Measurements from ENCODE around the gene S1PR1.
A peak's percentile ranks its signal among the peaks of the same experiment; 100 is the strongest.
"Not testable (repeated sequence)": the region's sequence is repeated elsewhere in the genome, so short reads cannot be mapped to it uniquely, and the experiment has no call there.

The S1PR1 gene

GRCh38 chr1:101236516-101237228, at the start of gene S1PR1:
Gene S1PR1, plus strand, starts transcription at chr1:101237019. Its CDS starts 1,966 bp downstream, at chr1:101238985.
- peaks cover 5% of the 10 kb centered on the region; the same call in 1 of the 2 replicates for H3K36me3 ChIP-seq (ENCODE audit: control insufficient read depth, insufficient read depth, low read length)
- no peaks in the 10 kb centered on the region for H3K9me3 ChIP-seq (ENCODE audit: control insufficient read depth, insufficient read depth, low read depth, low read length)
- peak within 1 kb of the TSS; percentile 76 for H3K4me3 ChIP-seq (ENCODE audit: low read depth, low read length)
- H3K9ac ChIP-seq (ENCODE audit: low read length): peak within 1 kb of the TSS; percentile 56
- peaks cover 45% of the 10 kb centered on the region for H3K27me3 ChIP-seq (ENCODE audit: control insufficient read depth, insufficient read depth, low read length)
- H3K27ac ChIP-seq (ENCODE audit: low read depth, low read length): no peak within 1 kb of the TSS
- H3K4me1 ChIP-seq (ENCODE audit: control insufficient read depth, insufficient read depth, low read length): peaks cover 11% of the 10 kb centered on the region

DNA sequence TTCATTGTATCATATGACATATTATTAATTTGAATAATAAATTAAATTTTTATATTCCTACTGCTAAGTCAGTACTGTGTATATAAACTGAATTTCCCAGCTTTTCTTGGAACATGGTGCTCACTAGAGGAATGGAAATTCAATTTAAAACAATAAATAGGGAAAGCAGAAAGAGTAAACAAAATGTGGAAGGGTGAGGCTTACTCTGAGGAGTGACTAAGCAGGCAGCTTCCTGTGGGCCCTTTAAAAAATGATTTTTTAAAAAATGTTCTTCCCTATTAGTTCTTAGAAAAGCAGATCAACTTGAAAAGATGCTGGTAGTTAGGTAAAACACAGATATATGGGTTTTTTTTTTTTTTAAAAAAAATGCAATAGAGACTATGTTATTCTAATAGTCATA, 49.5 kb upstream of the S1PR1 start:
- no peaks in the 10 kb centered on the region for H3K36me3 ChIP-seq (ENCODE audit: control insufficient read depth, insufficient read depth, low read length)
- no peak overlapping the region for H3K4me3 ChIP-seq (ENCODE audit: low read depth, low read length)
- no peaks in the 10 kb centered on the region for H3K9me3 ChIP-seq (ENCODE audit: control insufficient read depth, insufficient read depth, low read depth, low read length)
- H3K27ac ChIP-seq (ENCODE audit: low read depth, low read length): no peak overlapping the region
- no peaks in the 10 kb centered on the region for H3K27me3 ChIP-seq (ENCODE audit: control insufficient read depth, insufficient read depth, low read length)
- no peaks in the 10 kb centered on the region for H3K4me1 ChIP-seq (ENCODE audit: control insufficient read depth, insufficient read depth, low read length)
- H3K9ac ChIP-seq (ENCODE audit: low read length): no peak overlapping the region

DNA sequence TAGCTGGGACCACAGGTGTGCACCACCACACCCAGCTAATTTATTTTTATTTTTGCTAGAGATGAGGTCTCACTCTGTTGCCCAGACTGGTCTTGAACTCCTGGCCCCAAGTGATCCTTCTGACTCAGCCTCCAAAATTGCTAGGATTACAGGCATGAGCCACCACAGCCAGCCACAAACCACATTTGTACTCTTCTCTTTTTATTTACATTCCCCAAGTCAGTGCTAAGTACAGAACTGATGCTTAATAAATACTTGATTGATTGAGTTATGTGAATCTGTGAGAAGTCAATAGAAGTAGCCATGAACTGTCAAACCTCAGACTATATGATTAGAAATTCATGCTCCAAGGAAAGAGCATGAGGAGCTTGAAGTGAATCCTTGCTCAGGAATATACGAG, 48.5 kb upstream of the S1PR1 start:
- H3K36me3 ChIP-seq (ENCODE audit: control insufficient read depth, insufficient read depth, low read length): no peaks in the 10 kb centered on the region
- H3K4me3 ChIP-seq (ENCODE audit: low read depth, low read length): no peak overlapping the region
- H3K27me3 ChIP-seq (ENCODE audit: control insufficient read depth, insufficient read depth, low read length): no peaks in the 10 kb centered on the region
- H3K9me3 ChIP-seq (ENCODE audit: control insufficient read depth, insufficient read depth, low read depth, low read length): no peaks in the 10 kb centered on the region
- no peaks in the 10 kb centered on the region for H3K4me1 ChIP-seq (ENCODE audit: control insufficient read depth, insufficient read depth, low read length)
- H3K9ac ChIP-seq (ENCODE audit: low read length): no peak overlapping the region
- no peak overlapping the region for H3K27ac ChIP-seq (ENCODE audit: low read depth, low read length)

DNA sequence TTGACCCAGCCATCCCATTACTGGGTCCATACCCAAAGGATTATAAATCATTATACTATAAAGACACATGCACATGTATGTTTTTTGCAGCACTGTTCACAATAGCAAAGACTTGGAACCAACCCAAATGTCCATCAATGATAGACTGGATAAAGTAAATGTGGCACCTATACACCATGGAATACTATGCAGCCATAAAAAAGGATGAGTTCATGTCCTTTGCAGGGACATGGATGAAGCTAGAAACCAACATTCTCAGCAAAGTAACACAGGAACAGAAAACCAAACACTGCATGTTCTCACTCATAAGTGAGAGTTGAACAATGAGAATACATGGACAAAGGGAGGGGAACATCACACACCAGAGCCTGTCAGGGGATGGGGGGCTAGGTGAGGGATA, 47.9 kb upstream of the S1PR1 start:
- not testable (repeated sequence) for H3K9ac ChIP-seq (ENCODE audit: low read length); H3K4me3 ChIP-seq (ENCODE audit: low read depth, low read length); H3K27me3 ChIP-seq (ENCODE audit: control insufficient read depth, insufficient read depth, low read length); H3K4me1 ChIP-seq (ENCODE audit: control insufficient read depth, insufficient read depth, low read length); H3K9me3 ChIP-seq (ENCODE audit: control insufficient read depth, insufficient read depth, low read depth, low read length); H3K27ac ChIP-seq (ENCODE audit: low read depth, low read length); H3K36me3 ChIP-seq (ENCODE audit: control insufficient read depth, insufficient read depth, low read length)

GRCh38 chr1:101190441-101190840, 46.4 kb upstream of the S1PR1 start:
- Histone ChIP-seq H3K9ac (ENCODE audit: low read length) (no peak overlapping the region), H3K9me3 (ENCODE audit: control insufficient read depth, insufficient read depth, low read depth, low read length) (no peaks in the 10 kb centered on the region), H3K27me3 (ENCODE audit: control insufficient read depth, insufficient read depth, low read length) (no peaks in the 10 kb centered on the region), H3K4me1 (ENCODE audit: control insufficient read depth, insufficient read depth, low read length) (no peaks in the 10 kb centered on the region), H3K27ac (ENCODE audit: low read depth, low read length) (no peak overlapping the region), H3K4me3 (ENCODE audit: low read depth, low read length) (no peak overlapping the region), H3K36me3 (ENCODE audit: control insufficient read depth, insufficient read depth, low read length) (no peaks in the 10 kb centered on the region)

DNA sequence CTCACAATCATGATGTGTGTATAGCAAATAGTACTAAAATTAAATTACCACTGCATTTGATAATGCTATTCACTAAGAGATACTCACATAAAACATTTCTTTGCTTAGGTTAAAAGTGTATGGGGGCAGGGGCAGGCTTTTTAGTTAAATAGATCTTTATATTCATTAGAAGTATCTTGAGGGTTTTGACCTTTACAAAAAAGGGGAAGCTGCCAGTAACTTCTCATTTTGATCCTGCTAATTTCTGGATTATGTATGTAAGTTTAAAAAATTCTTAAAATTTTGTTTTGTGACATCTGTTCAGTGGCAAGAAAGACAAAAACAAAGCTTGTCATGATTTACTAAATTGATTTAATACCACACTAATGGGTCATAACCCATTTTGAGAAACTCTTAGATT, 45.8 kb upstream of the S1PR1 start:
- no peaks in the 10 kb centered on the region for H3K9me3 ChIP-seq (ENCODE audit: control insufficient read depth, insufficient read depth, low read depth, low read length)
- H3K4me1 ChIP-seq (ENCODE audit: control insufficient read depth, insufficient read depth, low read length): no peaks in the 10 kb centered on the region
- no peak overlapping the region for H3K9ac ChIP-seq (ENCODE audit: low read length)
- H3K27ac ChIP-seq (ENCODE audit: low read depth, low read length): no peak overlapping the region
- no peaks in the 10 kb centered on the region for H3K27me3 ChIP-seq (ENCODE audit: control insufficient read depth, insufficient read depth, low read length)
- no peaks in the 10 kb centered on the region for H3K36me3 ChIP-seq (ENCODE audit: control insufficient read depth, insufficient read depth, low read length)
- H3K4me3 ChIP-seq (ENCODE audit: low read depth, low read length): no peak overlapping the region

GRCh38 chr1:101193733-101194169, 43.1 kb upstream of the S1PR1 start:
- Histone ChIP-seq H3K4me1 (ENCODE audit: control insufficient read depth, insufficient read depth, low read length) (no peaks in the 10 kb centered on the region), H3K27me3 (ENCODE audit: control insufficient read depth, insufficient read depth, low read length) (no peaks in the 10 kb centered on the region), H3K4me3 (ENCODE audit: low read depth, low read length) (no peak overlapping the region), H3K36me3 (ENCODE audit: control insufficient read depth, insufficient read depth, low read length) (no peaks in the 10 kb centered on the region), H3K9ac (ENCODE audit: low read length) (no peak overlapping the region), H3K9me3 (ENCODE audit: control insufficient read depth, insufficient read depth, low read depth, low read length) (no peaks in the 10 kb centered on the region), H3K27ac (ENCODE audit: low read depth, low read length) (no peak overlapping the region)

DNA sequence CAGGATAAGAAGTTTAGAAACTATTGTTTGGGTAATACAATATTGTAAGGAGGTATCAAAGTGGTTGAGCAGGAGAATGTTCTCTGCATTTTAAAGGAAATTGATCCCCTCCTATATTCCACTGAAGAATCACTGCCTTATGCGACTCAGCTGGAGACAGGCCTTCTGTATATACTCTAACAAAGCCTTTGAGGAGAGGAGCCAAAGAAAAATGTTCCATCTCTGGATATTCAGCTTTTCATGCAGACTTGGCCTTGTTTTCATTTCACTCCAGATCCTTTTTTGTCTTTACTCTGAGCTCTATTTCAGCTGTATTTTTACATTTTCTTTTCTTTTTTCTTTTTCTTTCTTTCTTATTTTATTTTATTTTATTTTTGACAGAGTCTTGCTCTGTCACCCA, 42.1 kb upstream of the S1PR1 start:
- Histone ChIP-seq H3K4me1 (ENCODE audit: control insufficient read depth, insufficient read depth, low read length) (no peaks in the 10 kb centered on the region), H3K9ac (ENCODE audit: low read length) (no peak overlapping the region), H3K9me3 (ENCODE audit: control insufficient read depth, insufficient read depth, low read depth, low read length) (no peaks in the 10 kb centered on the region), H3K4me3 (ENCODE audit: low read depth, low read length) (no peak overlapping the region), H3K36me3 (ENCODE audit: control insufficient read depth, insufficient read depth, low read length) (no peaks in the 10 kb centered on the region), H3K27ac (ENCODE audit: low read depth, low read length) (no peak overlapping the region), H3K27me3 (ENCODE audit: control insufficient read depth, insufficient read depth, low read length) (no peaks in the 10 kb centered on the region)

DNA sequence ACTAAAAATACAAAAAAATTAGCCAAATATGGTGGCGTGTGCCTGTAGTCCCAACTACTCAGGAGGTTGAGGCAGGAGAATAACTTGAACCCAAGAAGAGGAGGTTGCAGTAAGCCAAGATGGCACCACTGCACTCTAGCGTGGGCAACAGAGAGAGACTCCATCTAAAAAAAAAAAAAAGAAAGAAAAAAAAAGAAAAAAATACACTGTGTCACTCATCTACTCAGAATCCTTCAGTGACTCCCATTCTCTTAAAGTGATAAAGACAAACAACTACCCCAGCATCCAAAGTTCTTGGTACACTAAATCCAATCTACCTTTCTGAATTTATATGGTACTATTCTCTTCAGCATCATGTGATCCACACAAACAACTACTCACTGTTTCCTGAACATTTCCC, 40.2 kb upstream of the S1PR1 start:
- H3K9me3 ChIP-seq (ENCODE audit: control insufficient read depth, insufficient read depth, low read depth, low read length): no peaks in the 10 kb centered on the region
- no peaks in the 10 kb centered on the region for H3K36me3 ChIP-seq (ENCODE audit: control insufficient read depth, insufficient read depth, low read length)
- H3K4me1 ChIP-seq (ENCODE audit: control insufficient read depth, insufficient read depth, low read length): peaks cover 6% of the 10 kb centered on the region; the same call in 1 of the 2 replicates
- H3K4me3 ChIP-seq (ENCODE audit: low read depth, low read length): no peak overlapping the region
- H3K9ac ChIP-seq (ENCODE audit: low read length): no peak overlapping the region
- H3K27me3 ChIP-seq (ENCODE audit: control insufficient read depth, insufficient read depth, low read length): no peaks in the 10 kb centered on the region
- H3K27ac ChIP-seq (ENCODE audit: low read depth, low read length): no peak overlapping the region

DNA sequence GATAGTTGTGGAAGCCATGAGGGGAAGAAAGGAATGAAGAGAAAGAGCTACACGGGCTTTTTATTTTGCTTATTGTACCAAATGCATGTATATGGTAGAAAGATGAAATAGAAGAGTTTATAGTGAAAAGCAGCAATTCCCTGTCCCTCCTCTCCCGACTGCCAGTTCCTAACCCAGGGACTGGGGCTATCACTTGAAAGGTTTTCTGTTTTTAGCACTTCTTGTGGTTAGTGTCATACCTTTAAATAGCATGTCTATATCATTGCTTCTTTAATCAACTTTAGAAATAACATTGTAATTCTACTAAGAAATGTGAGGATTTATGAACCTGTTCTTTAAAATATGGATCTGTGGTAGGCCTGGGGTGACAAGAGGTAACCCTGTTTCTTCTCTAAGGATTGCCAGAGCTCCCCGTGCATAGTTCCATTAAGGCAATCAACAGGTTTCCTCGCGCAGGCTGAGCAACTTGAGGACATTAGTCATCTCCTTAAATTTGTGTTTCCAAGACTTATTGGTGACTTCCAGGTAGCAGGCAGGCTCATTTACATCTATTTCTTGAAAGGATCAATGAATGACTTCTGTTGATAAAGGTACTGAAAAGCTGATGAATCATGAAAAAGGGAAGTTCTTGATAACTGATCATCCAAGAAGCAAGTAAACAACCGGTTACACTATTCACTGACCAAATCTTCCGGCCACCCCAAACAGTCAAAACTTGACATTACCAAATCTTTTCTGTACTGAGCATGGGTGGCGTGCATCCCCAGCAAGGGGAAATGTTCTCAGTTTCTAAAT, 37.8 kb upstream of the S1PR1 start:
- Histone ChIP-seq H3K4me3 (ENCODE audit: low read depth, low read length) (no peak overlapping the region), H3K9me3 (ENCODE audit: control insufficient read depth, insufficient read depth, low read depth, low read length) (no peaks in the 10 kb centered on the region), H3K9ac (ENCODE audit: low read length) (no peak overlapping the region), H3K27me3 (ENCODE audit: control insufficient read depth, insufficient read depth, low read length) (no peaks in the 10 kb centered on the region), H3K36me3 (ENCODE audit: control insufficient read depth, insufficient read depth, low read length) (no peaks in the 10 kb centered on the region), H3K4me1 (ENCODE audit: control insufficient read depth, insufficient read depth, low read length) (peaks cover 6% of the 10 kb centered on the region; the same call in 1 of the 2 replicates), H3K27ac (ENCODE audit: low read depth, low read length) (no peak overlapping the region)

- Histone ChIP-seq H3K27me3 (ENCODE audit: control insufficient read depth, insufficient read depth, low read length) (no peaks in the 10 kb centered on the region), H3K27ac (ENCODE audit: low read depth, low read length) (no peak overlapping the region), H3K4me3 (ENCODE audit: low read depth, low read length) (no peak overlapping the region), H3K9ac (ENCODE audit: low read length) (no peak overlapping the region), H3K36me3 (ENCODE audit: control insufficient read depth, insufficient read depth, low read length) (no peaks in the 10 kb centered on the region), H3K4me1 (ENCODE audit: control insufficient read depth, insufficient read depth, low read length) (peaks cover 6% of the 10 kb centered on the region; the same call in 1 of the 2 replicates), H3K9me3 (ENCODE audit: control insufficient read depth, insufficient read depth, low read depth, low read length) (no peaks in the 10 kb centered on the region)
Observed at GRCh38 chr1:101199637-101199982, 37.2 kb upstream of the S1PR1 start.

All from HUES6 (cell line).